NT2/D1 (cell line): ENCODE data around the gene KRT39.

Experiments
- YY1 ChIP-seq: IDR thresholded peaks from 2 replicates; pipeline ENCODE4 v1.6.1; 2011; ENCODE audit not compliant: insufficient read length, insufficient read depth
- ZNF274 ChIP-seq: IDR thresholded peaks from 2 replicates; pipeline ENCODE4 v1.6.1; 2011; ENCODE audit warnings: mild to moderate bottlenecking, low read depth, low read length

DNA sequence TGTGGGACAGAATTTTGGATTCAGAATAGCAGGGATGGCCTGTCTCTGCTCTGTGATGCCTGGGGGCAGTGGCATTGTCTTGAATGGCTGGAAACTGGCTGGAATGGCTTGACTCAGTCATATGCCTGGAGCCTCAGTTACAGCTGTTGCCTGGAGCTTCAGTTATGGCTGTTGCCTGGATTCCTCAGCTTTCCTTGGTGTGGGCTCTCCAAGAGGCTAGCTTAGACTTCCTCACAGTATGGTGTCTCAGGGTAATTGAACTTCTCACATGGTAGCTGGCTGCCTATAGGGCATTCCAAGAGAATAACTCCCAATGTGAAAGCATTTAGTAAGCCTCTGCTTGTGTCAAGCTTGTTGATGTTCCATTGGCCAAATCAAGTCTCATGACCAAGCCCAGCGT is 50.4 kb downstream of the KRT39 start:
- TF ChIP-seq ZNF274 (no peak), YY1 (no peak)
